Kidney glomerular epithelial cell (primary cell): Measurements from ENCODE around the gene MAPK7.
A peak's percentile ranks its signal among the peaks of the same experiment; 100 is the strongest.

Source experiments
- DNase-seq: peaks from one replicate; lab custom pipeline; 2025; lab: John Stamatoyannopoulos, UW

Gene MAPK7

GRCh38 chr17:19421219-19421618 lies 42.9 kb downstream of the MAPK7 start:
- DNase-seq: no peak

DNA sequence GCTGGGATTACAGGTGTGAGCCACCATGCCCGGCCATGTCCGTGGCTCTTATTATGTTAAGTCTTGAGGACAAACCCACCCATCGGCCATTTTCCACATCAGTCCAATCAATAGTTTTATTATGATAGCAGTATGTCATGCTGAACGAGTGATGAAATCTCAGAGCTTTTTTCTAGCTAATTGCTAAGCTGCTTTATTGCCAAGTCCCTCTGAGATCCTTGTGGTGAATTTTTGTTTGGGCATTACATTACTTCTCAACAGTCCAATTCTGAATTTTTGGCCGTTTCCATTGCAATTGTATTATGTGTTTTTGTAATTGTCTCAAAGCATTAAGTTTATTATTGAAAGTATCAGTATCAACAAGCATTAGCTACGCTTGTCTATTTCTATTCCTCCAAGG lies 43.6 kb downstream of the MAPK7 start:
- no peak for DNase-seq

DNA sequence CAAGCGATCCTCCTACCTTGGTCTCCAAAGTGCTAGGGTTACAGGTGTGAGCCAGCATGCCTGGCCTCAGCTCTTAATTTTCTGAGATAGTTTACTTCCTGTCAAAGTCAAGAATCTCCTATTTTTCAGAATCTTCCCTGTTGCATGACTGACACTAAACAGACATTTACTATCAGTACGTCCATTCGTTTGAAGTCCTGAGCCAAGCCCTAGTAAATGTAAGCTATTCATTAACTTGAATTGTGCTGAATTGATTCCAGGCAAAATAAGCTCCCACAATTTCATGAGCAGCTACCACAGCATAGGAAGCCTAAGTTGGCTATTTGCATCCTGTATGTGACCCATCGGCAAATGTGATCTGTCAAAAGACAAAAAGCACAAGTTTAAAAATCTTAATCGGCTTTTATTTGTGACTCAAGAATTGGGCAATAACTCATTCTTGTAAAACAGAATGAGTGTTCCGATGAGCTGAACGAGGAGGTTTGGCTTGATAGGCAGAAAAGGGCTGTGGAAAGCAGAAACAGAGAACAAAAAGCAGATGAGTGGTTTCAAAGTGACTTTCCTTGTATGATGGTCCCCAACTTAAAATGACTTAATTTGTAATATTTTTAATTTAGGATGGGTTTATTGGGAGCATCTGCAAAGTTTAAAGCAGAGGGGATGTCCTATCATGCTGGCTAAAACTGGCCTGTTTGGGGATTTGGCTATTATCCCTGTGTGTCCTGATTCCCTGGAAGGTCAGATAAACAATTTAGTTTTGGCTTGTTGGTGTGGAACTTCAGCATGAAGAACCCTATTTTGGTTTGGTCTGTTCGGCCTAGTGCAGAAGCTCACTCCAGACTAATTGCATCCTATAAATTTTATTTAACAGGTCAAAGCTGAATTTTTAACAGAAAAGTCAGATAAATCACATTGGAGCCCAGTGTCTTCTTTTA lies 46.9 kb downstream of the MAPK7 start:
- peak; percentile 6 for DNase-seq

DNA sequence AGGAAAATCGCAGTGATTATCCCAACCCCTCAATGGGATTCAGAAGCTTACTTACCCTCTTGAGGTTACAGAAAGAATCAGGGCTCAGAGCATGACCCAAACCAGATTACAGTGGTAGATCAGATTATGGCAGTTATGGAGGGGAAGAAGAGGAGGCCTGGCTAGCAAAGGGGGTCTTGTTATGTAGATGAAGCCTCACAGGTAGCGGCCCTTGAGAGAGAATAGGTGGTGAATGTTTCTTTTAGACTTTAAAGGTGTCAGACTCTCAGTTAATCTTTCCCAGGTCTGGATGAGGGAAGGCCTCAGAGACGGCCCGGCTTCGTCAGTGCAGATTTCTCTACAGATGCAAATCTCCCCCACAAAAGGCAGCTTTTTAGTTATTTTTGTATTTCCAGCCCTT lies 48.3 kb downstream of the MAPK7 start:
- no peak for DNase-seq

- no peak for DNase-seq
Measured at GRCh38 chr17:19431691-19432090, 53.4 kb downstream of the MAPK7 start.
